Suprapubic skin (tissue), 4 donors: ENCODE results near the gene FKBP1A.

Experiments
- EP300 ChIP-seq: sonication (generic); formaldehyde crosslinking; IDR thresholded peaks from one replicate; pipeline ENCODE4 v1.6.1; 2017; ENCODE audit warnings: antibody characterized with exemption
- POLR2A ChIP-seq, 2 donors: fragments of 450-650 bp; IDR thresholded peaks; one replicate each; pipeline ENCODE4 v1.6.1; 2017; ENCODE audit warnings: antibody characterized with exemption in 2 of 2, mild to moderate bottlenecking in 2 of 2, moderate library complexity in 2 of 2
- POLR2AphosphoS5 ChIP-seq, 3 donors: sonication (generic); formaldehyde crosslinking; IDR thresholded peaks; one replicate each; pipeline ENCODE4 v1.6.1; 2017; ENCODE audit warnings: antibody characterized with exemption in 3 of 3
- TF ChIP-seq, protein P1 (sequence below), 2 donors: fragments of 200-600 bp in 1 of 2; fragments of 450-650 bp in 1 of 2; sonication (generic) in 1 of 2; IDR thresholded peaks; one replicate each; pipeline ENCODE4 v1.5.1; 2016 to 2019; ENCODE audit warnings: antibody characterized with exemption in 2 of 2, mild to moderate bottlenecking in 1 of 2, moderate library complexity in 1 of 2

DNA sequence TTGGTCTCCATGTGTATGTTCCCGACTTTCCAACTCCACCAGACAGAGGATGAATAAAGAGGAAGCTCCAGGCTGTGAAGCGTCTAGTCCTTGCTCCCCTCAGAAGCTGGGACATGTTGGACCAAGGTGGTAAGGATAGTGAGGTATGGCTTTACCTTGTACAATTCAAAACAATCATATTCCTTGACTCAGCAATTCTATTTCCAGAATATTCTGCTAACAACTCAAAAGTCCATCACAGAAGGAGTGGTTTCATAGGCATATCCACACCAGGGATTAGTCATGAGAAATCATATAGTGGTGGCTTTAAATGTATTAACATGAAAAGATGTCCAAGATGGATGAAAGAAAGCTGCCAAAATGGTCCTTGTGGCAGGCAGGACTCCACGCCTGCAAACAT lies 19.8 kb downstream of the FKBP1A start:
- TF ChIP-seq, protein P1, sequence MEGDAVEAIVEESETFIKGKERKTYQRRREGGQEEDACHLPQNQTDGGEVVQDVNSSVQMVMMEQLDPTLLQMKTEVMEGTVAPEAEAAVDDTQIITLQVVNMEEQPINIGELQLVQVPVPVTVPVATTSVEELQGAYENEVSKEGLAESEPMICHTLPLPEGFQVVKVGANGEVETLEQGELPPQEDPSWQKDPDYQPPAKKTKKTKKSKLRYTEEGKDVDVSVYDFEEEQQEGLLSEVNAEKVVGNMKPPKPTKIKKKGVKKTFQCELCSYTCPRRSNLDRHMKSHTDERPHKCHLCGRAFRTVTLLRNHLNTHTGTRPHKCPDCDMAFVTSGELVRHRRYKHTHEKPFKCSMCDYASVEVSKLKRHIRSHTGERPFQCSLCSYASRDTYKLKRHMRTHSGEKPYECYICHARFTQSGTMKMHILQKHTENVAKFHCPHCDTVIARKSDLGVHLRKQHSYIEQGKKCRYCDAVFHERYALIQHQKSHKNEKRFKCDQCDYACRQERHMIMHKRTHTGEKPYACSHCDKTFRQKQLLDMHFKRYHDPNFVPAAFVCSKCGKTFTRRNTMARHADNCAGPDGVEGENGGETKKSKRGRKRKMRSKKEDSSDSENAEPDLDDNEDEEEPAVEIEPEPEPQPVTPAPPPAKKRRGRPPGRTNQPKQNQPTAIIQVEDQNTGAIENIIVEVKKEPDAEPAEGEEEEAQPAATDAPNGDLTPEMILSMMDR (IDR thresholded peaks at IDR 0.05), result no peak
- TF ChIP-seq POLR2AphosphoS5 (IDR thresholded peaks at IDR 0.05) (no peak), EP300 (no peak), POLR2A (IDR thresholded peaks at IDR 0.05) (no peak)
